Left lung (tissue), 10 donors: Measurements from ENCODE around the gene ANXA3. TPM values are rescaled to one million over a fixed set of nuclear protein-coding genes. Genes with fewer than 3 reads are reported as not detected.

Experiments used
- ATAC-seq: fragments of 200-7000 bp; cut with Tn5 transposase; one replicate; pipeline ENCODE4 v1.9.1; 2020; ENCODE audit warnings: moderate library complexity
- DNase-seq, 4 donors: peaks; one replicate each; pipeline ENCODE4 v3.0.0-alpha.2; 2013 to 2020
- H3K27ac ChIP-seq, 2 donors: fragments of 200-600 bp; sonication (generic) in 1 of 2; one replicate each; pipeline versions ENCODE4 v1.5.0 to v1.8.0; 2020 to 2021
- H3K27me3 ChIP-seq, 2 donors: fragments of 200-600 bp; sonication (generic) in 1 of 2; one replicate each; pipeline versions ENCODE4 v1.5.0 to v1.8.0; 2020 to 2021
- H3K36me3 ChIP-seq, 2 donors: fragments of 200-600 bp; sonication (generic) in 1 of 2; one replicate each; pipeline versions ENCODE4 v1.5.0 to v1.8.0; 2020 to 2021
- H3K4me1 ChIP-seq, 2 donors: fragments of 200-600 bp; one replicate each; pipeline ENCODE4 v1.8.0; 2021
- H3K4me3 ChIP-seq, 2 donors: fragments of 200-600 bp; sonication (generic) in 1 of 2; one replicate each; pipeline versions ENCODE4 v1.5.0 to v1.8.0; 2020 to 2021; ENCODE audit warnings: mild to moderate bottlenecking in 1 of 2
- H3K9me3 ChIP-seq, 2 donors: fragments of 200-600 bp; sonication (generic) in 1 of 2; one replicate each; pipeline versions ENCODE4 v1.5.0 to v1.8.0; 2020 to 2021
- CTCF ChIP-seq, 2 donors: fragments of 200-600 bp; sonication (generic) in 1 of 2; IDR thresholded peaks; one replicate each; pipeline versions ENCODE4 v1.5.0 to v1.8.0; 2021; ENCODE audit warnings: antibody characterized with exemption in 2 of 2
- intact Hi-C, 2 donors: fragments of 100-400 bp; cut with DNase I; formaldehyde crosslinking; loops; one replicate each; pipeline versions ENCODE4 v1.11.2 to v1.14.2; 2022
- polyA plus RNA-seq, 6 donors: library from polyadenylated mRNA; unstranded; fragments of 120-200 nt; gene quantifications; one replicate each; pipeline ENCODE4 v1.2.1, GENCODE V29; 2013; ENCODE audit not compliant: insufficient read length in 6 of 6
- total RNA-seq, 2 donors: library from RNA; stranded (reverse); fragmentation: NEBNext Ultra II Directional; extraction: Animal tissue kit (Norgen Biotek cat#: 25700); gene quantifications; one replicate each; pipeline ENCODE4 v1.2.1, GENCODE V29; 2021
- donor health status: DM: no; HTN: yes; CAD: no.
- donor health status: DM: no; HTN: no; CAD: no.

The ANXA3 gene
- total and polyA plus RNA-seq, 8 donors = 70.4 to 159 (median 112) TPM

DNA sequence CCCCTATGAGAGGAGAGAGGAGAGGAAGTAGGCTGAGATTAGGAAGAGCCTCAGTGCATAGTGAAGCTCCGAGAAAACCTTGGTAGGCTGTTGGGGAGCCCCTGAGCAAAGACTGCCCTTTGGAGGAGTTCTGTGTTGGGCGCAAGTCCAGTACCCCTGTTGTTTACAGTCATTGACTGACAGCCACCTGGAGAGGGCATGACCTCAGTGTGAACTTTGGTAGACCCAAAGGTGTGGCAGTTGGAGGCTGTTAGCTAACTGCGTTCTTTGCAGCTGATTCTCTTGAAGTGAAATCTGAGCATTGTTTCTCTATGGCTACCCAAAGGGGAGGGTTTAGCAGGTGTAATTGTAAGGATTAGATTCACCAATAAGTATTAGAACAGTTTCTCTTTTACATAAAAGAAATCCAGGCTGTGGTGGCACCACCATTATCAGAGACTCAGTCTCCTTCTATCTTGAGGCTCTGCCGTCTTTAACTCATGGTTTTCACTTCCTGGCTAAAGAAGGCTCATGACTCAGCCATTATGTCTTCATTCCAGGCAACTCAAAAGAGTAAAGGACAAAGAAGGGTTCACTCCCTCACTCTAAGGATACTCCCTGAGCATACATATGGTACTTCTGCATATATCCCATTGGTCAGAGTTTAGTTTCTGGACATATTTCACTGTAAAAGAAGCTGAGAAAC is 33.4 kb downstream of the ANXA3 start:
- Histone ChIP-seq H3K4me1 (no peaks in the 10 kb centered on the region), H3K36me3 (peaks cover 0 to 92% of the 10 kb centered on the region in 2 donors), H3K27ac (no peak overlapping the region), H3K4me3 (no peak overlapping the region), H3K27me3 (no peaks in the 10 kb centered on the region), H3K9me3 (no peaks in the 10 kb centered on the region)
- intact Hi-C loops = no loop called here
- no peak for ATAC-seq
- no peak for TF ChIP-seq CTCF (IDR thresholded peaks at IDR 0.05)
- DNase-seq = no peak

GRCh38 chr4:78585633-78586032 is 34.1 kb downstream of the ANXA3 start:
- TF ChIP-seq CTCF (IDR thresholded peaks at IDR 0.05) = no peak
- H3K36me3 ChIP-seq = peaks cover 0 to 90% of the 10 kb centered on the region in 2 donors
- no peaks in the 10 kb centered on the region for H3K9me3 ChIP-seq
- H3K27ac ChIP-seq = no peak overlapping the region
- intact Hi-C loops = no loop called here
- H3K27me3 ChIP-seq = no peaks in the 10 kb centered on the region
- H3K4me3 ChIP-seq = no peak overlapping the region
- no peaks in the 10 kb centered on the region for H3K4me1 ChIP-seq
- no peak for DNase-seq
- no peak for ATAC-seq

GRCh38 chr4:78588894-78589545 is 37.5 kb downstream of the ANXA3 start:
- H3K27ac ChIP-seq = no peak overlapping the region
- no peak overlapping the region for H3K4me3 ChIP-seq
- no peaks in the 10 kb centered on the region for H3K9me3 ChIP-seq
- no peak for TF ChIP-seq CTCF (IDR thresholded peaks at IDR 0.05)
- H3K36me3 ChIP-seq = peaks cover 0 to 90% of the 10 kb centered on the region in 2 donors
- H3K4me1 ChIP-seq = no peaks in the 10 kb centered on the region
- intact Hi-C loops = no loop called here
- no peak for DNase-seq
- H3K27me3 ChIP-seq = no peaks in the 10 kb centered on the region
- no peak for ATAC-seq

GRCh38 chr4:78591404-78591803 is 39.8 kb downstream of the ANXA3 start:
- no peaks in the 10 kb centered on the region for H3K9me3 ChIP-seq
- no peak for TF ChIP-seq CTCF (IDR thresholded peaks at IDR 0.05)
- intact Hi-C loops = no loop called here
- DNase-seq = no peak
- H3K27me3 ChIP-seq = no peaks in the 10 kb centered on the region
- peaks cover 0 to 92% of the 10 kb centered on the region in 2 donors for H3K36me3 ChIP-seq
- H3K4me3 ChIP-seq = no peak overlapping the region
- no peak for ATAC-seq
- no peaks in the 10 kb centered on the region for H3K4me1 ChIP-seq
- H3K27ac ChIP-seq = no peak overlapping the region

DNA sequence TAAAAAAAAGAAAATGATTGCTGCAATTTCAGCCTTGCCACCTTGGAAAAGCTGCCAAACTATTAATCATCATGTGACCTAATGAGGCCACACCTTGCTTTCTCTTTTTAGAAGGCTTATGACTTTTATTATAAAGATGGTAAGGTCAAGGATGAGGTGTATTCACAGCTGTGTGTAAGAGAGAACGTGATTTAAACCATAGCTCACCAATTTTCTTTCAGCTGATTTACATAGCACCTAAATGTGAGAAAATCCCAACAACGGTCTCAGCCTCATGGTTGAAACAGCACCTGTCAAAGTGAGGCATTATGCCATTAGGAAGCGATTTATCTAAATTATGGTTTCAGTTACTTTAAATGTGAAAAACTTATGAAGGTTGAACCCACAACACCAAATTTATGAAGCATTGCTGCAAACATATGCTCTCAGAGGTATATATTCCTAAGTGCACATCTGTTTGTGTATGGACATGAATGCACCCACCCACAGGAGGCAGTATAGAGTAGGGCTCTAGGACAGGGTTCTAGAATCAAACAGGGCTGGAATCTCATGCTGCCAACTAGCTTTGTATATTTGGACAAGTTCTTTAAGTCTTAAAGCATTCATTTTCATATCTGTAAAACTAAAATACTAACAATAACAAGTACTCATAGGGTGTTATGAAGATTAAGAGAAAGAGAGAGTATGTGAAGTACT is 40.7 kb downstream of the ANXA3 start:
- H3K36me3 ChIP-seq = peaks cover 0 to 90% of the 10 kb centered on the region in 2 donors
- no peak overlapping the region for H3K27ac ChIP-seq
- ATAC-seq (no peak), DNase-seq (no peak)
- H3K4me1 ChIP-seq = no peaks in the 10 kb centered on the region
- H3K4me3 ChIP-seq = no peak overlapping the region
- intact Hi-C loops = no loop called here
- H3K27me3 ChIP-seq = no peaks in the 10 kb centered on the region
- TF ChIP-seq CTCF (IDR thresholded peaks at IDR 0.05) = no peak
- no peaks in the 10 kb centered on the region for H3K9me3 ChIP-seq
